ENCODE measurements around the gene RUFY3. TPM values are rescaled to one million over a fixed set of nuclear protein-coding genes. Genes with fewer than 3 reads are reported as not detected.

Gene RUFY3
- total and polyA plus RNA-seq, 2 of the 4 experiments (the other 2 are of a cell fraction) = 19.6 to 28.9 TPM

GRCh38 chr4:70787496-70787895 lies 65.7 kb downstream of the RUFY3 start:
- POLR2A ChIA-PET (ENCODE audit: unreplicated experiment) = no interaction called here
- Histone ChIP-seq H3K18ac (ENCODE audit: low read depth, low read length) (no peak overlapping the region), H3K23ac (ENCODE audit: low read depth, low read length) (no peak overlapping the region), H3K9ac (ENCODE audit: low read depth, low read length) (no peak overlapping the region), H2AK5ac (ENCODE audit: low read depth, low read length) (no peak overlapping the region), H4K91ac (ENCODE audit: insufficient read depth, low read depth, low read length) (no peak overlapping the region), H3K9me1 (ENCODE audit: insufficient read depth, low read length) (0 out of 2 replicates have a peak, but pooled peaks cover 3% of the 10 kb centered on the region), H3K27me3 (ENCODE audit: control insufficient read depth, insufficient read depth, low read length) (no peaks in the 10 kb centered on the region), H3K9me3 (ENCODE audit: control insufficient read depth, insufficient read depth, low read length) (no peaks in the 10 kb centered on the region), H2BK5ac (ENCODE audit: low read depth, low read length, poor library complexity, severe bottlenecking) (no peak overlapping the region), H2AFZ (replicated peaks; ENCODE audit: low read length, poor library complexity) (no peak overlapping the region), H2BK15ac (ENCODE audit: low read depth, low read length) (no peak overlapping the region), H3K4me2 (ENCODE audit: low read depth, low read length) (no peak overlapping the region), H2AK9ac (replicated peaks; ENCODE audit: low read depth, low read length, poor library complexity) (no peak overlapping the region), H3K4me3 (ENCODE audit: insufficient read depth, low read depth, low read length) (no peak overlapping the region), H4K8ac (ENCODE audit: low read depth in 2 of 2, low read length in 2 of 2) (no peak overlapping the region), H3K56ac (ENCODE audit: extremely low read depth, insufficient read depth, low read length) (no peak overlapping the region), H3K79me1 (ENCODE audit: low read depth in 1 of 2, low read length in 2 of 2) (no peaks in the 10 kb centered on the region; a peak in 1 of 4 replicates), H3K4me1 (ENCODE audit: control insufficient read depth, insufficient read depth, low read length) (no peaks in the 10 kb centered on the region; the same call in 1 of the 2 replicates), H3K36me3 (ENCODE audit: control insufficient read depth, insufficient read depth, low read length) (peaks cover 20% of the 10 kb centered on the region), H2BK120ac (ENCODE audit: low read depth, low read length) (no peak overlapping the region), H3K4ac (ENCODE audit: low read depth, low read length) (no peak overlapping the region), H2BK20ac (ENCODE audit: low read depth, low read length) (no peak overlapping the region), H3K14ac (replicated peaks; ENCODE audit: low read depth, low read length) (no peak overlapping the region), H4K20me1 (ENCODE audit: insufficient read depth, low read length) (no peaks in the 10 kb centered on the region), H3K27ac (ENCODE audit: insufficient read depth, low read length) (no peak overlapping the region), H4K5ac (ENCODE audit: low read depth, low read length) (no peak overlapping the region)
- DNase-seq (no peak), ATAC-seq (ENCODE audit: low read depth) (no peak)
- CTCF ChIA-PET = interaction anchor here (0.6 to 1.1 kb wide), 2 partner anchors 11 to 16 kb away, joined by 3 read pairs; no protein-coding TSS in a partner anchor
- no CpG with 5 or more reads among the region's 5 CpGs for WGBS, 2 experiments (ENCODE audit: extremely low coverage in 2 of 2, insufficient read length in 1 of 2)
- TF ChIP-seq FOS (IDR thresholded peaks at IDR 0.05; ENCODE audit: low read depth, low read length) (no peak), MAFK (IDR thresholded peaks at IDR 0.05; ENCODE audit: low read depth, low read length) (peak; percentile 62)
- no TSS peak for BruUV-seq (replicated peaks)
- in situ Hi-C loops (cut with MboI; ENCODE audit: low sequenced_read_pairs) = no loop called here
- intact Hi-C loops (cut with micrococcal nuclease) = loop anchor here (5.0 kb wide), 1 partner anchor 40 kb away; no protein-coding TSS in a partner anchor
- dilution Hi-C loops (cut with HindIII; ENCODE audit: low sequenced_read_pairs, unreplicated experiment) = no loop called here

All from IMR-90 (cell line).